ENCODE data around the gene CCNY.

Gene CCNY

GRCh38 chr10:35541720-35542119, 205.4 kb downstream of the CCNY start:
- no peak for DNase-seq (ENCODE audit: low read depth, low spot score)
- no peak overlapping the region for H3K4me3 ChIP-seq (ENCODE audit: low read depth, low read length)
- in situ Hi-C loops (cut with HindIII; ENCODE audit: low sequenced_read_pairs), result no loop called here
- no peak for TF ChIP-seq CTCF (IDR thresholded peaks at IDR 0.05; ENCODE audit: low read depth, low read length)

GRCh38 chr10:35542303-35542702, 206.0 kb downstream of the CCNY start:
- in situ Hi-C loops (cut with HindIII; ENCODE audit: low sequenced_read_pairs), result no loop called here

GRCh38 chr10:35545079-35545657, 208.9 kb downstream of the CCNY start:
- in situ Hi-C loops (cut with HindIII; ENCODE audit: low sequenced_read_pairs), result no loop called here
- no peak for TF ChIP-seq CTCF (IDR thresholded peaks at IDR 0.05; ENCODE audit: low read depth, low read length)
- no peak for DNase-seq (ENCODE audit: low read depth, low spot score)
- no peak overlapping the region for H3K4me3 ChIP-seq (ENCODE audit: low read depth, low read length)

More at GRCh38 chr10:35542303-35542702, 206.0 kb downstream of the CCNY start:
- TF ChIP-seq CTCF (IDR thresholded peaks at IDR 0.05; ENCODE audit: low read depth, low read length), result no peak
- no peak for DNase-seq (ENCODE audit: low read depth, low spot score)
- H3K4me3 ChIP-seq (ENCODE audit: low read depth, low read length), result no peak overlapping the region

GRCh38 chr10:35545878-35546590, 209.7 kb downstream of the CCNY start:
- DNase-seq (ENCODE audit: low read depth, low spot score), result peak; percentile 63
- H3K4me3 ChIP-seq (ENCODE audit: low read depth, low read length), result no peak overlapping the region

GRCh38 chr10:35546824-35547225, 210.5 kb downstream of the CCNY start:
- TF ChIP-seq CTCF (IDR thresholded peaks at IDR 0.05; ENCODE audit: low read depth, low read length), result peak; percentile 28
- DNase-seq (ENCODE audit: low read depth, low spot score), result peak; percentile 84
- H3K4me3 ChIP-seq (ENCODE audit: low read depth, low read length), result no peak overlapping the region
- in situ Hi-C loops (cut with HindIII; ENCODE audit: low sequenced_read_pairs), result no loop called here

More at GRCh38 chr10:35545878-35546590, 209.7 kb downstream of the CCNY start:
- no peak for TF ChIP-seq CTCF (IDR thresholded peaks at IDR 0.05; ENCODE audit: low read depth, low read length)
- in situ Hi-C loops (cut with HindIII; ENCODE audit: low sequenced_read_pairs), result no loop called here

- in situ Hi-C loops (cut with HindIII; ENCODE audit: low sequenced_read_pairs), result no loop called here
- no peak overlapping the region for H3K4me3 ChIP-seq (ENCODE audit: low read depth, low read length)
- no peak for TF ChIP-seq CTCF (IDR thresholded peaks at IDR 0.05; ENCODE audit: low read depth, low read length)
- DNase-seq (ENCODE audit: low read depth, low spot score), result no peak
Measured at GRCh38 chr10:35552650-35553342, 216.5 kb downstream of the CCNY start.

All from astrocyte of the spinal cord (primary cell).